HPDE6-E6E7 (cell line): ENCODE data around the gene FHAD1.

Experiments used
- DNase-seq: peaks from one replicate; pipeline ENCODE4 v3.0.0; 2011; ENCODE audit warnings: missing footprints; ENCODE audit errors: extremely low spot score

FHAD1 gene

DNA sequence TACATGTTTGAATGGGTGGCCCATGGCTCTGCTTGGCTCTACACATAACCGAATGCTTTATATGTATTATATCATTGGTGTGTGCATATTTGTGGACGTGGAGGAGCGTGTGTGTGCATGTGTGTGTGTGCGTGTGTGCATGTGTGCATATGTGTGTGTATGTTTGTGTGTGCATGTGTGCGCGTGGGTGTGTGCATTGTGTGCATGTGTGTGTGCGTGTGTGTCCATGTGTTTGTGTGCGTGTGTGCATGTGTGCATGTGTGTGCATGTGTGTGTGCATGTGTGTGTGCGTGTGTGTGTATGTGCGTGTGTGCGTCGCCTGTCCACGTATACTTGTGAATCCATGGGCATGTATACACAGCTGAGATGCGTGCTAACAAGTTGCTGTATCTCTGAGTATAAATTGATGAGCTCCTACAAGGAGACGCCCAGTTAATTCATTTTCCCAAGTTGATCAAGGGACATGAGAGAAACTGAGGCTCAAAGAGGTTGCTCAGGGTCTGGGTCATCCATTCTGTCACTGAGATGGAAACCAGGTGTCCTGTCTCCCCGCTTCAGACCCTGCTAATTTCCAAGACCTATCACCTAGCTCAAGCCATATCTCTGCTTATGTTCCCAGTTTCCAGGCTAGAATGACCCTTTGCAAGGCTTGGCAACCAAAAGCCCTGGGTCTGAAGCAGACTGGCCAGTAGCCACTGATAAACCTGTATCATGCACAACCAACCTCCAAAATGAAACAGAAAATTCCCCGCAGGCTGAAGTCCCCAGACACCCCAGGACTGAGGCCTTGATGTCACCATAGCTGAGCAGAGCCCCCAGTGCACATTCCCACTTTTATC lies 188.4 kb downstream of the FHAD1 start:
- DNase-seq: no peak

DNA sequence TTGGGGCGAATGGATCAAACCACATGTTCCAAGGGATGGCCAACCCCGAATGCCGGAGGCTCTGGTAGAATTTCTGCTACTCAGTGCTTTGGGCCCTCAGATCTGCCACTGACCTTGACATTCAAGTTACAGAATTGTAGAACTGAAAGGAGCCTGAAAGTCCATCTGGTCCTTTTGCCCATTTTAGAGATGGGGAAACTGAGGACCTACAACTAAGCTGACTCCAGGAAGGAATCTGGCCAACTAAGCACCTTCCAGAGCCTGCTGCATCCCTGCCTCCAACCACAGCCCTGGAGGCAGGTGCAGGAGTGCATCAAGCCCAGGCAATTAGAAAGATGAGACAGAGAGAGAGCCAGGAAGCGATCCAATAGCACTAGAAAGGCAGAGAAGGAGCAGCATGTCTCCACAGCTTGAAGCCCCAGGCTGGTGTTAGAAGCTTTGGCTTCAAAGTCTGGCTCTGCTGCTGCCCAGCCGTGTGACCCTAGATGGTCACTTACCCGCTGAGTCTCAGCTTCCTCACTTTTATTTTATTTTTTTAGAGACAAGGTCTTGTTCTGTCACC lies 189.9 kb downstream of the FHAD1 start:
- no peak for DNase-seq

DNA sequence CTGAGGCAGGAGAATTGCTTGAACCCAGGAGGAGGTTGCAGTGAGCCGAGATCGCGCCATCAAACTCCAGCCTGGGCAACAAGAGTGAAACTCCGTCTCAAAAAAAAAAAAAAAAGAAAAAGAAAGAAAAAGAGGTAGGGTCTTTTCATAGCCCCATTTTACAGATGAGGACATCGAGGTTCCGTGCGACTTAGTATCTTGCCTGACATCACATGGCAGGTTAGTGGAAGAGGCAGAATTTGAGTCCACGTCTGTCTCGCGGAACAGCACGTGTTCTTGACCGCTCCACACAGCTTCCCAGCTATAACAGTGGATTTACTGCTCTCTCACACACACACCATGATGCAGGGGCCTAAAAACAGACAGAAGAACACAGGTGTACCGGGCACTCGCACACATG lies 192.3 kb downstream of the FHAD1 start:
- no peak for DNase-seq

DNA sequence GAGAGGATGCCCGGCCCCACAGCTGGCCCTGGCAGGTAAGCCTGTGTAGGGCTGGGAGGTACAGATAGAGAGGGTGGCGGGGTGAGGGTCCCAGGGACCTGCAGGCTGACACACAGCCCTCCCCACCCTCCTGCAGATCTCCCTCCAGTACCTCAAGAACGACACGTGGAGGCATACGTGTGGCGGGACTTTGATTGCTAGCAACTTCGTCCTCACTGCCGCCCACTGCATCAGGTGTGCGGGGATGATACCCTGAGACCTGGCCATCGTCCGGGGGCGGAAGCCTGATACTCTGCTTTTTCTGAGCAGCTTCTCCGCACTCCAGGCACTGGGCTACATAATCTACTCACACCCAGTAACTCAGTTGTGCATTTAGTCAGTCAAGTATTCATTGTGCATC lies 193.3 kb downstream of the FHAD1 start:
- no peak for DNase-seq

DNA sequence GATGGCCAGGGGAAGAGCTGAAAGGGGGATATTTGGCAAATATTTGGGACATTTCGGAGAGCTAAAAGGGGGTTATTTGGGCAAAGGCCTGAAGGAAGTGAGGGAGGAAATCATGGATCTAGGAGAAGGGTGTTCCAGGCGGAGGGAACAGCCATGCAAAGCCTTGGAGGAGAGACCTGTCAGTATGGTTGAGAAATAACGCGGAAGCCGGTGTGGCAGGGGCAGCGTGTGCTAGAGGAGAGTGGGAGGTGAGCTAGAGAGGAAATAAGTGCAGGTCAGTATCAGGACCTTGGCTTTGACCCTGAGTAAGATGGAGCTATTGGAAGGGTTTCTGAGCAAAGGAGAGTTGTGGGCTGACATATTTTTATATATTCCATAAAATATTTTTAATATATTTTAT lies 194.2 kb downstream of the FHAD1 start:
- no peak for DNase-seq

DNA sequence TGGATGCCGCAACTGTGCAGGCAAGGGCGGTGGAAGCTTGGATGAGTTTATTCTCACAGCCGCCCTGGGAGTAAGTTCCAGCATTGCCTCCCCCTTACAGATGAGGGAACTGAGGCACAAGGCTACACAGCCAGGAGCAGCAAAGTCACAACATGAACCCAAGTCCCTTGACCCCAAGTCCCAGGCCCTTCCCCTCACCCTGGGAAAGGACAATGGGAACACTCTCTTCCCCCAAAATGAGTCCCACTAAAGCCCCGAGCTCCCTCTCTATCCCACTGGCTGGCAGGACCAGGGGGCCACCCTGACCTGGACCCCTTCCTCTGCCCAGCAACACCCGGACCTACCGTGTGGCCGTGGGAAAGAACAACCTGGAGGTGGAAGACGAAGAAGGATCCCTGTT lies 195.1 kb downstream of the FHAD1 start:
- DNase-seq: no peak

GRCh38 chr1:15442759-15443158 lies 195.7 kb downstream of the FHAD1 start:
- DNase-seq: no peak

DNA sequence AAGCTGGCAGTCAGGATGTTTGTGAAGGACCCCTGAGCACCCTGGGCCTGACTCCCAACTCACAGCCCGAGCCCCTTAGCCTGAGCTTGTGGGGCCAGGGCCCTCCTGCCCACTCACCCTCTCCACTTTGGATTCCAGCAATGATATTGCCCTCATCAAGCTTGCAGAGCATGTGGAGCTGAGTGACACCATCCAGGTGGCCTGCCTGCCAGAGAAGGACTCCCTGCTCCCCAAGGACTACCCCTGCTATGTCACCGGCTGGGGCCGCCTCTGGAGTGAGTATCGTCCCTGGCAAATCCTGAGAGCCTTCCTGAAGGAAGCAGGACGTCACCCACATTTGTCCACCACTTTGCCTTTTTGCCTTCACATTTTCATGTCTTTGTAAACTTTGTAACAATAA lies 196.3 kb downstream of the FHAD1 start:
- no peak for DNase-seq

DNA sequence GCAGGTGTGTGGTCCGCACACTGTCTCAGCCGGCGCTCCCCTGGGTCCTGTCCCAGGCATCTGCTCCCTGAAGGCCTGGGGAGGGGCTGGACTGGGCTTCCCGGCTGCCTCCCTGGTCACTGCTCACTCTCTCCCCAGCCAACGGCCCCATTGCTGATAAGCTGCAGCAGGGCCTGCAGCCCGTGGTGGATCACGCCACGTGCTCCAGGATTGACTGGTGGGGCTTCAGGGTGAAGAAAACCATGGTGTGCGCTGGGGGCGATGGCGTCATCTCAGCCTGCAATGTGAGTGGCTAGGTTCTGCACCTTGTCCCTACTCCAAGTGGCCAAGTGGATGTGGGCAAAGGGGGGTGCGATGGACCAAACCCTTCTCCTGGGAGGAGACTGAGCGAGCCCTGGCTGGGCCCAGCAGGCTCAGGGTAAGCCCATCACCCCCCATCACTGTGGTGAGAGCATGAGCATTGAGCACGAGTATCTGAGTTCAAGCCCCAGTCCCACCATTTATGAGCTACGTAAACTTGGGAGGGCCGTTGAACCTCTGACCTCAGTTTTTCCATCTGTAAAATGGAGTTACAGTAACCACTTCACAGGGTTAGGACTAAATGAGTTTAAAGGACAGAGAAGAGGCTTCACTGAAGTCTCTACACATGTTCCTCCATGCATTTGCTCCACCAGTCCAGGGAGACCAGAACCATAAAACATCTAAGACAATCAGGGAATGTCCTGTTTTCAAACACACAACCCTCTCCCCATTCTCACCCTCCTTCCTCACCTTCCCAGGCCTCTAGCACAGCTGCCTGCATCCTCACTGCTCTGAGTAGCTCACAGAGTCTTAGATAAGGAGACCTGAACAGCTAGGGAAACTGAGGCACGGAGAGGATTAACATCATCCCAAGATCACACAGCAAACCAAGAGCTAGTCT lies 197.7 kb downstream of the FHAD1 start:
- DNase-seq: no peak

GRCh38 chr1:15445390-15446122 lies 198.5 kb downstream of the FHAD1 start:
- DNase-seq: no peak

- no peak for DNase-seq
Observed at GRCh38 chr1:15446212-15446611, 199.2 kb downstream of the FHAD1 start.
